Breast epithelium (tissue), 4 donors: ENCODE data around the gene FATE1. TPM values are rescaled to one million over a fixed set of nuclear protein-coding genes. Genes with fewer than 3 reads are reported as not detected.
A peak's percentile ranks its signal among the peaks of the same experiment; 100 is the strongest.

Experiments used
- DNase-seq, 2 donors: peaks; one replicate each; pipeline ENCODE4 v3.0.0-alpha.2; 2019; ENCODE audit warnings: low spot score in 2 of 2
- H3K27ac ChIP-seq, 2 donors: fragments of 200-600 bp; sonication (generic) in 1 of 2; one replicate each; pipeline ENCODE4 v1.5.1; 2016 to 2019; ENCODE audit warnings: mild to moderate bottlenecking in 1 of 2
- H3K27me3 ChIP-seq, 2 donors: fragments of 200-600 bp; sonication (generic) in 1 of 2; one replicate each; pipeline versions ENCODE4 v1.5.1 to v1.6.0; 2017 to 2019; ENCODE audit warnings: control low read depth in 1 of 2, mild to moderate bottlenecking in 1 of 2
- H3K36me3 ChIP-seq: fragments of 200-600 bp; one replicate; pipeline ENCODE4 v1.5.1; 2019
- H3K4me1 ChIP-seq, 2 donors: fragments of 200-600 bp; sonication (generic); one replicate each; pipeline ENCODE4 v1.5.1; 2016 to 2019; ENCODE audit warnings: control low read depth in 1 of 2
- H3K4me3 ChIP-seq, 3 donors: fragments of 200-600 bp; sonication (generic); 1 replicate in 2 of 3; 2 replicates in 1 of 3; pipeline ENCODE4 v1.5.1; 2016 to 2019; ENCODE audit warnings: mild to moderate bottlenecking in 3 of 3, moderate library complexity in 2 of 3
- H3K9me3 ChIP-seq, 2 donors: fragments of 200-600 bp; sonication (generic) in 1 of 2; one replicate each; pipeline ENCODE4 v1.5.1; 2016 to 2019; ENCODE audit warnings: control low read depth in 1 of 2
- POLR2A ChIP-seq: fragments of 450-650 bp; IDR thresholded peaks from one replicate; pipeline ENCODE4 v1.6.1; 2016; ENCODE audit warnings: antibody characterized with exemption, mild to moderate bottlenecking, moderate library complexity
- POLR2AphosphoS5 ChIP-seq, 3 donors: sonication (generic); formaldehyde crosslinking; IDR thresholded peaks; one replicate each; pipeline ENCODE4 v1.6.1; 2017; ENCODE audit warnings: antibody characterized with exemption in 3 of 3
- intact Hi-C: fragments of 100-400 bp; cut with DNase I; formaldehyde crosslinking; loops from one replicate; pipeline ENCODE4 v1.15.1; 2023; ENCODE audit warnings: low total_unique reads
- total RNA-seq, 3 donors: library from RNA; depleted of rRNA; stranded (reverse); fragments of >200 nt; gene quantifications; one replicate each; pipeline ENCODE4 v1.1.0, GENCODE V29; 2016
- TF ChIP-seq, protein P1 (sequence below), 3 donors: fragments of 450-650 bp; IDR thresholded peaks; one replicate each; pipeline ENCODE4 v1.5.1; 2016 to 2017; ENCODE audit warnings: antibody characterized with exemption in 3 of 3, mild to moderate bottlenecking in 3 of 3, moderate library complexity in 3 of 3

Gene FATE1
- total RNA-seq, 3 donors from 2014 or later: not detected

DNA sequence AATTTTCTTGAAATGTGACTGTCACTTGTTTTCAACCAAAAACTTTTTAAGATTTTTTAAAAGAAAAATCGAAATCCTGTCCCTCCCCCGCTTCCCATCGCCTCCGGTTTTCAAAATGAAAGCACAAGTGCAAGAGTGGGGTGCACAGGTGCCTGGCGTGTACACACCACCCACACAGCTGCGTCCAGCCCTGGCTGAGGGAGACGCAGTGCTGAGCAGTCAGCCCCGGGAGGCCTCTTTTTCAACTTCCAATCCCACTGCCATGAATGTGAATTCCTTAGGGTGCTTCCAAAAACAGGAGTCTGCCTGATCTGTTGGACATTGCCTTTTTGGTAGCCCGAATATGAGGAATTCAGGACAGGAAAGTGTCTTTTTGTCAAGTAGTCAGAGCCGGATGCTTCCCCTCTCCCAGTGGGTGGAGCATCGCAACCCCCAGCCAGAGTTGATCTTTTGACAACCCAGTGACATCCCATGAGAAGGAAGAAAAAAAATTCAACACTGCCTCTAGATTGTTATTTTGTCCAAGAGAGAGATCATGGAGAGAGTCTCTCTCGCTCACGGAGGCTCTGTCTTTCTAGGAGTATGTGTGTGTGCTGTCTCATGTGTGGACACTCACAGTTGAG lies 11.7 kb upstream of the FATE1 start:
- TF ChIP-seq POLR2AphosphoS5 (IDR thresholded peaks at IDR 0.05): no peak
- TF ChIP-seq, protein P1, sequence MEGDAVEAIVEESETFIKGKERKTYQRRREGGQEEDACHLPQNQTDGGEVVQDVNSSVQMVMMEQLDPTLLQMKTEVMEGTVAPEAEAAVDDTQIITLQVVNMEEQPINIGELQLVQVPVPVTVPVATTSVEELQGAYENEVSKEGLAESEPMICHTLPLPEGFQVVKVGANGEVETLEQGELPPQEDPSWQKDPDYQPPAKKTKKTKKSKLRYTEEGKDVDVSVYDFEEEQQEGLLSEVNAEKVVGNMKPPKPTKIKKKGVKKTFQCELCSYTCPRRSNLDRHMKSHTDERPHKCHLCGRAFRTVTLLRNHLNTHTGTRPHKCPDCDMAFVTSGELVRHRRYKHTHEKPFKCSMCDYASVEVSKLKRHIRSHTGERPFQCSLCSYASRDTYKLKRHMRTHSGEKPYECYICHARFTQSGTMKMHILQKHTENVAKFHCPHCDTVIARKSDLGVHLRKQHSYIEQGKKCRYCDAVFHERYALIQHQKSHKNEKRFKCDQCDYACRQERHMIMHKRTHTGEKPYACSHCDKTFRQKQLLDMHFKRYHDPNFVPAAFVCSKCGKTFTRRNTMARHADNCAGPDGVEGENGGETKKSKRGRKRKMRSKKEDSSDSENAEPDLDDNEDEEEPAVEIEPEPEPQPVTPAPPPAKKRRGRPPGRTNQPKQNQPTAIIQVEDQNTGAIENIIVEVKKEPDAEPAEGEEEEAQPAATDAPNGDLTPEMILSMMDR (IDR thresholded peaks at IDR 0.05): no peak
- no peak for TF ChIP-seq POLR2A
- Histone ChIP-seq H3K27ac (peak overlapping the region in 1 of 2 donors; percentile 19), H3K36me3 (no peaks in the 10 kb centered on the region), H3K4me3 (peak overlapping the region in 2 of 3 donors; percentile 21 to 46), H3K27me3 (peaks cover 0 to 38% of the 10 kb centered on the region in 2 donors), H3K4me1 (no peaks in the 10 kb centered on the region), H3K9me3 (no peaks in the 10 kb centered on the region)
- intact Hi-C loops: no loop called here
- no peak for DNase-seq

DNA sequence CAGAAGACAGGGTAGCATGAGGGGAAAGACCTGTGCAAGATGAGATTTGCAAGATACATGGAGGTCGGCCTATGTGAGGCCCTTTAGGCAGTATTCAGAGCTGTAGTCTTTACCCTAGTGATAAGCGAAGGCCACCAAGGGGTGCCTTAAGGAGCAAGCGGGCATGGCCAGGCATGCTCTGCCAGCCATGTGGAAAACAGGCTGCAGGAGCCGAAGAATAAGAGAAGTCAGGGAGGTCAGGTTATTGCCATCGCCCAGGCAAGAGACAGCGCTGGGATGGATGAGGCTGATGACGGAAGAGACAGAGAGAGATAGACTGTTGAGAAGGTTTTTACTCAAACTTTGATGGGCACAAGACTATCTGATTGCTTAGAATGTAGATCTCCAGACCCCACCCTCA lies 7.0 kb upstream of the FATE1 start:
- no peak for TF ChIP-seq POLR2AphosphoS5 (IDR thresholded peaks at IDR 0.05)
- TF ChIP-seq POLR2A: no peak
- TF ChIP-seq, protein P1 (IDR thresholded peaks at IDR 0.05): no peak
- H3K9me3 ChIP-seq: no peaks in the 10 kb centered on the region
- intact Hi-C loops: no loop called here

DNA sequence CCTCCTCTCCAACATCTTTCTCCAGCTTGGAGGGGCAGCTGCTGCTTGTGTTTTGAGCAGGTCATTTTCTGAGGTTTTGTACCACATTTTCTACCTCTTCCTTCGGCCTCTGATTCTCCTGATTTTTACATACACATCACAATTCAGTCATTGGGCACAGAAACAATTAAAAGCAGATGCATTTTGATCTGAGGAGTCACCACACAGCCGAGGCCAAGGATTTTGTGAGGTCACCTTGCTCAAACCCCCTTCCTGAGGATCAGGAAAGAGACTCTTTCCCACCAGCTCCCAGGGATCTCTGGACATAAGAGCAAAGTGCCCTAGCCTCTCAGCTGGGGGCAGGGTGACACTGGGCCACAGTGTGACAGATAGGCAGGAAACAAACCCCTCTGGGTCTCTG lies 5.4 kb upstream of the FATE1 start:
- intact Hi-C loops: no loop called here
- no peak overlapping the region for H3K4me3 ChIP-seq
- no peak overlapping the region for H3K27ac ChIP-seq
- no peak for DNase-seq
- no peaks in the 10 kb centered on the region for H3K9me3 ChIP-seq
- TF ChIP-seq POLR2A (no peak), POLR2AphosphoS5 (IDR thresholded peaks at IDR 0.05) (no peak)
- TF ChIP-seq, protein P1 (IDR thresholded peaks at IDR 0.05): no peak
- no peaks in the 10 kb centered on the region for H3K4me1 ChIP-seq
- no peaks in the 10 kb centered on the region for H3K36me3 ChIP-seq
- H3K27me3 ChIP-seq: peaks cover 0 to 38% of the 10 kb centered on the region in 2 donors

More for the DNA sequence above, 7.0 kb upstream of the FATE1 start:
- Histone ChIP-seq H3K27ac (no peak overlapping the region), H3K4me3 (no peak overlapping the region), H3K36me3 (no peaks in the 10 kb centered on the region), H3K27me3 (peaks cover 0 to 39% of the 10 kb centered on the region in 2 donors), H3K4me1 (no peaks in the 10 kb centered on the region)
- DNase-seq: no peak

DNA sequence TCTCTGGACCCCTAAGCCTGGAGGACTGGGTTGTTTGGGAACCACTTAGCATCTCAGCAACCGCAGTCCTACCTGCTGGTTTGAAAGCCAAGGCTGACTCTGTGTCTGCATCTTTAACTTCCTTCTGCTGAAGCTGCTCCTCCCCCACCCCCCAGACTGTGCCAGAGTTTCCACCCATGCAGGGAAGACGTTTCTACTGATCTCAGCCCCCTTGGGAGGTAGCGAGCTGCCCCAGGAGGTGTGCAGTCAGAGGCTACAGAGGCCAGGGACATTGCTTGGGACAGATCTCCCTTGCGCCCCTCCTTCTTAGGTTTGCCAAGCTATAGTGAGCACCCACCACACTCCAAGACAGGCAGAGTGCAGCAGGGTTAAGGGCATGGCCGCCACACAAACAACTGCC lies 4.7 kb upstream of the FATE1 start:
- no peak for TF ChIP-seq POLR2AphosphoS5 (IDR thresholded peaks at IDR 0.05)
- no peak for TF ChIP-seq POLR2A
- no peak for DNase-seq
- intact Hi-C loops: no loop called here

DNA sequence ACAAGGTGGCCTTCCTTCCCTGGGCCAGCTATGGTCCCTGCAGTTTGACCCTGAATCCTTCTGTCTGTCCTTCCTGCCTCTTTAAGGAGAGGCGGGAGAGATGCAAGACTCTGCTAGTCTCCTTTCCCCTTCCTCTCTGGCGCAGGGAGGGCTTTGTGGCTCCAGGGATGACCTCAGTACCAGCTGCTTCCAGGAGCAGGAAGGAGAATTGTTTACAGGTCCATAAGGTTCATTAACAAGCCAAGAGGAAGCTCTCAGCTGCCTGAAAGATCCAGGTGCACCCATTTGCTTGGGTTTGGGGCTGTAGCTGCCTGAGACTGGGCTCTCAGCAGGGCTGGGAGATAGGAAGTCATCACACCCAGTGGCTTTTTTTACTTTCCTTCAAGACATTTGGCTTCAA lies 4.0 kb upstream of the FATE1 start:
- H3K9me3 ChIP-seq: no peaks in the 10 kb centered on the region
- peaks cover 0 to 39% of the 10 kb centered on the region in 2 donors for H3K27me3 ChIP-seq
- no peak overlapping the region for H3K4me3 ChIP-seq
- TF ChIP-seq POLR2AphosphoS5 (IDR thresholded peaks at IDR 0.05) (no peak), POLR2A (no peak)
- TF ChIP-seq, protein P1 (IDR thresholded peaks at IDR 0.05): no peak
- peak in 1 of 2 donors; percentile 19 for DNase-seq
- intact Hi-C loops: no loop called here
- peak overlapping the region in 1 of 2 donors; percentile 31 for H3K27ac ChIP-seq
- H3K4me1 ChIP-seq: no peaks in the 10 kb centered on the region
- no peaks in the 10 kb centered on the region for H3K36me3 ChIP-seq

More for the DNA sequence above, 4.7 kb upstream of the FATE1 start:
- H3K27ac ChIP-seq: peak overlapping the region in 1 of 2 donors; percentile 31
- H3K4me3 ChIP-seq: no peak overlapping the region
- peaks cover 0 to 42% of the 10 kb centered on the region in 2 donors for H3K27me3 ChIP-seq
- no peaks in the 10 kb centered on the region for H3K36me3 ChIP-seq
- H3K4me1 ChIP-seq: no peaks in the 10 kb centered on the region
- no peaks in the 10 kb centered on the region for H3K9me3 ChIP-seq
